Measurements from ENCODE around the gene CFAP61.

The CFAP61 gene

DNA sequence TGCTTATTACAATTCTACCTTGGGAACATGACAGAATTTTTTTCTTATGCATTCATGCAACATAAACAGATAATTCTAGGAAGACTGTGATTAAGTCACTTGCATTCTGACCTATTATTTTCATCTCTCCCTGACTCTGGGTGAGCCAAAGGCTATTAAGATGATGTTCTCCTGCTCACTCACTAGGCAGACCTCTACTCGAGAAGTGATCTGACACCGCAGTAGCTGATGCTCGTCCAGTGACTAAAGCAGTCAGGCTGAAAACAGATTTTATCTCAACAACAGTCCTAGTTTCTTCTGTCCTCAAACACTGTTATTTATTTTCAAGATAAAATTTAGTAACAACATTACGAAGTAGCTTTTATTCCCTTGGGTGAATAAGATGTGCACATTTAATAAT lies 17.8 kb upstream of the CFAP61 start:
- no peak for DNase-seq

DNA sequence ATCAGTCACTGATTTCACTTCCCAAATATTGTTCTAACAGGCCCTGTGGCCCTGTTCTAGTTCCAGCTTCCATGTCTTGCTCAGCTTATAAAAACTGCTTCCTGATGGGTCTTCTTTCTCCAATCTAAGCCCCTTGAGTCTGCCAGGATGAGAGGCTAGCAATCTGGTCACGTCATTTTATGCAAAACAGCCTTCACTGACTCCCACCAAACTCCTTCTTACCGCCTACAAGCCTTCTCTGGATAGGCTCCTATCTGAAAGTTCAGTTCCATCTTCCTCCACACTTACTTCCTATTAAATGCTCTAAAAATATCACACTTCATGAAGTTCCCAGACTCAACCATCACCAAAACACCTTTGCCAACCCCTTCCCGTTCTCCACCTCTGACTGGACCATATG lies 15.6 kb upstream of the CFAP61 start:
- DNase-seq = no peak

- DNase-seq = no peak
These were observed 14.4 kb upstream of the CFAP61 start for GRCh38 chr20:20037960-20038359.

- DNase-seq = no peak
These were observed 13.7 kb upstream of the CFAP61 start for GRCh38 chr20:20038586-20038985.

- no peak for DNase-seq
These were observed 12.5 kb upstream of the CFAP61 start for GRCh38 chr20:20039752-20040387.

DNA sequence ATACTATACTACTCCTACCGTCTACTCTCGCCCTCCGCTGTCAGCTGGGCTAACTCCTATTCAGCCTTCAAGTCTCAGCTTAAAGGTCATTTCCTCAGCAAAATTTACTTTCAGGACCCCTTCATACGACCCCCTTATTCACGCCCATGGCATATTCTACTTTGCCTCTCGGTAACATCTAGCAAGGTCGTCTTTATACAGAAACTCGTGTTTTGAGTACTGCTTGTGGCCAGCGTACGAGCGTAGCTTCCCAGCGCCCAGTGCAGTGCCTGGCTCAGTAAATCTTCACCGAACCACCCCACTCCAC lies 612 bp upstream of the CFAP61 start:
- DNase-seq = no peak

- DNase-seq = no peak
These were observed 8.1 kb downstream of the CFAP61 start for GRCh38 chr20:20060234-20060998.

DNA sequence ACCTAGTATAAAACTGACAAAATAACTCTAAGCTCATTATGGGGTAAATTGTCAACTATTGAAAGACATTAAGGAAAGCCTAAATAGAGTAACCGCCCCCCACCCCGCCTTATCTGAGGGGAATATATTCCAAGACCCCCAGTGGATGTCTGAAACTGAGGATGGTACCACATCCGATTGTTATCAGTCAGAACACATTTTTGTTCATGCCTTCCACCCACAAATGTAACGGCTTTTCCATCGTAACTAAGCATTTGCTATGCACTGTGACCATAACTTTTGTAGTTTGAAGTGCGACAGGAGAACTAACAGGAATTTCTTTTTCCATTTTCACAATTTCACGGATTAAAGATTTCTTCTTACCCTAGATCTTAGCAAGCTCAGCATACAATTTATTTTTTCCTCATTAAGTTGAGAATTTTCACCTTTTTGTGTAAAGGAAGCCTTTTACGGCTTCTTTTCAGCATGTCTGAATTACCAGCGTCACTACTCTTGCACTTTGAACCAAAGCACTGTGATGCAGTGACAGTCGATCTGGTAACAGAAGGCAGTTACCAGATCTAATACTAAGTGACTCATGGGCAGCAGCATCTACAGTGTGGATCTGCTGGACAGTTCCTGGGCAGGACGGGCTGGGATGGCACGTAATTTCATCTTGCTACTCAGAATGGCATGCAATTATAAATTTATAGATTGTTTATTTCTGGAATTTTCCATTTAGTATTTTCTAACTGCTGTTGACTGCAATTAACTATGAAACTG lies 11.8 kb downstream of the CFAP61 start:
- DNase-seq = no peak

DNA sequence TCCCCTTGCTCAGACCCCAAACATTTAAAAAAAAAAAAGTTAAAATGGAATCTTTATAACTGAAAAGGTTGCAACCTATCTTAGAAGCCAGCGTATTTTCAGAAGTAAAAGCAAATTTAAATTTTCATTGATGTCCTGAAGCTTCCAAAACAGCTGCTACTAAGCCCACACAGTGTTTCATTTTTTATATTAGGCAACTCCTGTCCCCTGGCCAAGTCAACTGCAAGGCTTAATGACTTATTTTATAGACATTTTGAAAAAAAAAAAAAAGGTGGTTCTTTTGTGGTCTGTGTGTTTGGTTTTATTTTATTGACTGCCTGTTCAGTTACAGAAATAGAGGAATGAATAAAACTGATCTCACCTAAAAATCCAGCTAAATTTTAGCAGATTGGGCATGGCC lies 13.0 kb downstream of the CFAP61 start:
- DNase-seq = no peak

- no peak for DNase-seq
These were observed 18.8 kb downstream of the CFAP61 start for GRCh38 chr20:20070871-20071726.

- no peak for DNase-seq
These were observed 21.6 kb downstream of the CFAP61 start for GRCh38 chr20:20073801-20074371.

DNA sequence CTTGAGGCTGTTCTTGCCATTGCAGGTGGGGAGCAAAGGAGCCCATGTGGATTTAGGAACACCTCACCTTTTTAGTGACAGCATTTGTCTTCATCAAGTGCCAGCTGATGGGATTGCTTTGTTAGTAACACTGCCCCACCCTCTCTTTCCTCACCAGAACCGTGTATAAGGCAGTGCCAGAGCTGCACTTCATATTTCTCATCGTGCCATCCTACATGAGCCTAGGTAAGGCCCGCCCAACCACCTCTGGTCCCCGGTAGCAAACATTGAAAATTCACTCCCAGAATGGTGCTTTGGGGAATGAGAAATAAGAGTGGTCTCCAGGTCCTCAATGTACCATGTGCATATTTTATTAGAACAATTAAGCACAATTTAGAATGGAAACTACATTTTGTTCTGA lies 22.7 kb downstream of the CFAP61 start:
- DNase-seq = no peak

- no peak for DNase-seq
These were observed 24.1 kb downstream of the CFAP61 start for GRCh38 chr20:20076297-20077065.

- DNase-seq = no peak
These were observed 25.7 kb downstream of the CFAP61 start for GRCh38 chr20:20078041-20078440.

GRCh38 chr20:20079102-20079784 lies 26.9 kb downstream of the CFAP61 start:
- DNase-seq = no peak

DNA sequence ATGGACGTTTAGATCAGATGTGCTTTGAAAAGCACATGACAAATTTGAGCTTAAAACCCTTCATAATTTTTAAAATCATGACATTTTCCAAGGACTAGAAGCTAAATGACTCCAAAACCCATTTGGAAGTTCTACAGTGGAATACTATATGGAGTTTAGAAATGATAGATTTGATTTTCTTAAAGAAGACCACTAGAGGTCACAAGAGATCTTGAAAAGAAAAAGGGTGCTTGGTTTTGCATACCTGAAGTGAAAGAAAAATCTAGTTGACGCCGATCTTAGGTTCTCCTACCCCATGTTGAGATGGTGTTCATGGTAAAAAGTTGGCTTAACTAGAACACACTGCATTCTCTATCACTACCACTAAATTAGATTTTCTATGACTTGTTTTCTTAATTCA lies 31.5 kb downstream of the CFAP61 start:
- DNase-seq = peak; percentile 28

- no peak for DNase-seq
These were observed 32.0 kb downstream of the CFAP61 start for GRCh38 chr20:20084296-20084752.

DNA sequence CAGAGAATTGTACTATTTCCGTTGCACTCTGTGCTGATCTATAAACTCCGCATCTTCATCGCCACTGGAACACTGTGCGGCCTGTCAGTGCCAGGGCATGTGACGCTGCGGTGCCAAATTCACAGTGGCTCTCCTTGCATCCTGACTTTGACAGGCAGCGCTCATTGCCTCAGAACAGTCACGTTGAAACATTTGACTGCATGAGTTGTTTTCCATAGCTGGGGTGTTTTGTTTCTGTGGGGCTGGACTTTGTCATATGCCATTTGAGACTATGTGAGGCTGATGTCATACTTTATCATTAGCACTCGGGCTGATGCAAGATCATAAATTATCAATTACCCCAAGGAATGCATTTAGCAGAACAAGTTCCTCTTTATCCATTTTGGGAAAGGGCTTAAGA lies 32.7 kb downstream of the CFAP61 start:
- no peak for DNase-seq

GRCh38 chr20:20085812-20086211 lies 33.5 kb downstream of the CFAP61 start:
- DNase-seq = no peak

GRCh38 chr20:20089018-20089417 lies 36.7 kb downstream of the CFAP61 start:
- DNase-seq = no peak

DNA sequence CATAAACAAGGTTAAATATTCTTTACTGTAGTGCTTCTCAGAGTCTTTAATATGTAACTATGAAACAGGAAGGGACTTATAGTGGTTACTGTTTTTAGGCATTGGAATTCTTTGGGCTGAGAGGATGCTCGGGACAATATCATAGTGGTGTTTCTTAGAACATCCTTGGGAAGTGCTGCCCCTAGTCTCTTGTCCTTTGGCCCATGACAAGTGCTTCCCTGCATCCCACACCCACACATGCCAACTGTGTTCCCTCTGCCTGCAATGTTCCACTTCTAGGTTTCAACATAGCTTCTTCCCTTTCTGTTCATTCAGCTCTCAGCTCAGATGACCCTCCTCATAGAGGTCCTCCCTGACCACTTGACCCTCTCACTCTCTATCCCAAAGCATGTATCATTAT lies 37.6 kb downstream of the CFAP61 start:
- DNase-seq = no peak

Measured in activated CD4-positive, alpha-beta T cell treated with anti-CD3 and anti-CD28 coated beads, Interleukin-10, Interleukin-2, amounts not matched to agents 100 ng/mL and 50 ng/mL, durations not matched to agents 16 hours and 8 hours (primary cell).